Measurements from ENCODE around the gene DKKL1.

DNA sequence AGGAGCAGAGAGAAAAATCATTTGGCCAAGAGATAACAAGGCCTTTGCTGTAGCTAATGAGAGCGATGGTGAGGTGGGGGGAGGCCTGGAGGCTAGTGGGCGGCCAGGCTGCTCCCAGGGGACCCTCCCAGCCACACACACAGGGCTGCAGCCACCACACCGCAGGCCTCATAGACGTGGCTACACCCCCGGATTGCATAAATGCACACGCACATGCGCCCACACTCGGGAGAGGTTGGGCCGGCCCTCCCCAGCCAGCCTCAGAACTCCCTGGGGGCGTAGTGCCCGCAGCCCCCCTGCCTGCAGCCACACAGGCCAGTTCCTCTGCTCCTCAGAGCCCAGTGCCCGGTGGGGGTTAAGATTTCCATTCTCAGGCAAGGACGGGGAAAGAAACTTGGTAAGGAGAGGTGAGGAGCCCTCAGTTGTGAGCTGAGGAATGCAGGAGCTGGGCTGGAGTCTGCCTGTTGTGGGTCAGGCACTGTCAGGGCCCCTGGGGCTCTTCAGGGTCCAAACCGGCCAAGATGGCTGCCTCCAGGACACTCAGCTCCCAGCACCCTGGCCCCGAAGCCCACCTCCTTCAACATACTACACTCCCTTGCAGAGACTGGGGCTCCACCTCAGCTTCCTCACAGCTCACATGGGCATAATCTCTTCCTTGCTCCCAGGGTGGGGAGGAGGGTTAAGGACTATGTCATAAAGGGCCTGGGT lies 51.6 kb downstream of the DKKL1 start:
- TF ChIP-seq, protein P1, sequence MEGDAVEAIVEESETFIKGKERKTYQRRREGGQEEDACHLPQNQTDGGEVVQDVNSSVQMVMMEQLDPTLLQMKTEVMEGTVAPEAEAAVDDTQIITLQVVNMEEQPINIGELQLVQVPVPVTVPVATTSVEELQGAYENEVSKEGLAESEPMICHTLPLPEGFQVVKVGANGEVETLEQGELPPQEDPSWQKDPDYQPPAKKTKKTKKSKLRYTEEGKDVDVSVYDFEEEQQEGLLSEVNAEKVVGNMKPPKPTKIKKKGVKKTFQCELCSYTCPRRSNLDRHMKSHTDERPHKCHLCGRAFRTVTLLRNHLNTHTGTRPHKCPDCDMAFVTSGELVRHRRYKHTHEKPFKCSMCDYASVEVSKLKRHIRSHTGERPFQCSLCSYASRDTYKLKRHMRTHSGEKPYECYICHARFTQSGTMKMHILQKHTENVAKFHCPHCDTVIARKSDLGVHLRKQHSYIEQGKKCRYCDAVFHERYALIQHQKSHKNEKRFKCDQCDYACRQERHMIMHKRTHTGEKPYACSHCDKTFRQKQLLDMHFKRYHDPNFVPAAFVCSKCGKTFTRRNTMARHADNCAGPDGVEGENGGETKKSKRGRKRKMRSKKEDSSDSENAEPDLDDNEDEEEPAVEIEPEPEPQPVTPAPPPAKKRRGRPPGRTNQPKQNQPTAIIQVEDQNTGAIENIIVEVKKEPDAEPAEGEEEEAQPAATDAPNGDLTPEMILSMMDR (IDR thresholded peaks at IDR 0.05; ENCODE audit: low read depth, low read length): no peak
- TF ChIP-seq POLR2A (IDR thresholded peaks at IDR 0.05; ENCODE audit: extremely low read depth, insufficient read length) (peak; percentile 48), MYC (IDR thresholded peaks at IDR 0.05; ENCODE audit: low read depth, low read length) (peak; percentile 94), MAX (IDR thresholded peaks at IDR 0.05; ENCODE audit: low read depth, low read length) (peak; percentile 95)
